Left ventricle myocardium inferior (tissue), 1 donor: ENCODE measurements around the gene ERI3. TPM values are rescaled to one million over a fixed set of nuclear protein-coding genes. Genes with fewer than 3 reads are reported as not detected.

Experiments
- DNase-seq: peaks from one replicate; pipeline ENCODE4 v3.0.0-alpha.2; 2020
- H3K27ac ChIP-seq: fragments of 200-600 bp; replicated peaks from 2 replicates; pipeline ENCODE4 v1.8.0; 2021
- H3K27me3 ChIP-seq: fragments of 200-600 bp; 2 replicates; pipeline ENCODE4 v1.8.0; 2021; ENCODE audit warnings: low read depth
- H3K36me3 ChIP-seq: fragments of 200-600 bp; 2 replicates; pipeline ENCODE4 v1.8.0; 2021
- H3K4me1 ChIP-seq: fragments of 200-600 bp; 2 replicates; pipeline ENCODE4 v1.8.0; 2021
- H3K4me3 ChIP-seq: fragments of 200-600 bp; 2 replicates; pipeline ENCODE4 v1.8.0; 2021; ENCODE audit warnings: mild to moderate bottlenecking, moderate library complexity
- H3K9me3 ChIP-seq: fragments of 200-600 bp; replicated peaks from 2 replicates; pipeline ENCODE4 v1.8.0; 2021
- intact Hi-C: fragments of 100-400 bp; cut with micrococcal nuclease; formaldehyde crosslinking; loops from one replicate; pipeline ENCODE4 v1.11.0; 2022
- total RNA-seq: library from RNA; stranded (reverse); fragmentation: NEBNext Ultra II Directional; extraction: Animal tissue kit (Norgen Biotek cat#: 25700); gene quantifications from one replicate; pipeline ENCODE4 v1.2.1, GENCODE V29; 2021
- TF ChIP-seq, protein P1 (sequence below): fragments of 200-600 bp; IDR thresholded peaks from 2 replicates; pipeline ENCODE4 v1.8.0; 2021; ENCODE audit warnings: antibody characterized with exemption, mild to moderate bottlenecking, borderline replicate concordance
- donor health status: DM: no; HTN: yes; CAD: no; lungs with severe emphysema.

The ERI3 gene
- total RNA-seq, 1 donor from 2014 or later, result 50.4 TPM

DNA sequence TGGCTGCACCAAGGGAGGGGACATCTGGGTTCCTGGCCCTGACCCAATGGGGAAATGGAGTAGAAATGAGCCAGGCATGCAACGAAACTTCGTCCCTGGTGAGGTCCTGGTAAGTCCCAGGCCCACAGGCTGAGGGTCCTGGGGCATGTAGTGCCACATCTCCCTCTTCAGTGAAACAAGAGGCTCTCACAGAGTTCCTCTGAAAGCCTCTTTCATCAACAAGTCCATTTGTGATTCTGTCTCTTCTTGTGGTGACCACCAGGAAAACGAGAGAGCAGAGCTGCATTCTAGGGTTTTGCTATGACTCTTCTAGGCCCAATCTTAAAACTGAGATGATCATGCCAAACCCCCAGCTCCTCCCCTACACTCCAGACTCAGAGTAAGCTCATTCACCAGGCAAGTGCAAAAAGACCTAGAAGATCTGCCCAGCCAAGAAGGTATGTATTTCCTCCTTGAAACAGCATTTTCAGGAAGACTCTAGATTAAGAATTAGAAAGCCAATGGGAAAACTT lies 25.7 kb upstream of the ERI3 start:
- Histone ChIP-seq H3K9me3 (no peaks in the 10 kb centered on the region), H3K4me3 (no peak overlapping the region), H3K27me3 (peaks cover 6% of the 10 kb centered on the region), H3K36me3 (no peaks in the 10 kb centered on the region), H3K4me1 (no peaks in the 10 kb centered on the region), H3K27ac (no peak overlapping the region)
- DNase-seq, result no peak
- TF ChIP-seq, protein P1, sequence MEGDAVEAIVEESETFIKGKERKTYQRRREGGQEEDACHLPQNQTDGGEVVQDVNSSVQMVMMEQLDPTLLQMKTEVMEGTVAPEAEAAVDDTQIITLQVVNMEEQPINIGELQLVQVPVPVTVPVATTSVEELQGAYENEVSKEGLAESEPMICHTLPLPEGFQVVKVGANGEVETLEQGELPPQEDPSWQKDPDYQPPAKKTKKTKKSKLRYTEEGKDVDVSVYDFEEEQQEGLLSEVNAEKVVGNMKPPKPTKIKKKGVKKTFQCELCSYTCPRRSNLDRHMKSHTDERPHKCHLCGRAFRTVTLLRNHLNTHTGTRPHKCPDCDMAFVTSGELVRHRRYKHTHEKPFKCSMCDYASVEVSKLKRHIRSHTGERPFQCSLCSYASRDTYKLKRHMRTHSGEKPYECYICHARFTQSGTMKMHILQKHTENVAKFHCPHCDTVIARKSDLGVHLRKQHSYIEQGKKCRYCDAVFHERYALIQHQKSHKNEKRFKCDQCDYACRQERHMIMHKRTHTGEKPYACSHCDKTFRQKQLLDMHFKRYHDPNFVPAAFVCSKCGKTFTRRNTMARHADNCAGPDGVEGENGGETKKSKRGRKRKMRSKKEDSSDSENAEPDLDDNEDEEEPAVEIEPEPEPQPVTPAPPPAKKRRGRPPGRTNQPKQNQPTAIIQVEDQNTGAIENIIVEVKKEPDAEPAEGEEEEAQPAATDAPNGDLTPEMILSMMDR, result no peak
- intact Hi-C loops, result loop anchor here (5.0 kb wide), 1 partner anchor 212 kb away; no protein-coding TSS in a partner anchor

DNA sequence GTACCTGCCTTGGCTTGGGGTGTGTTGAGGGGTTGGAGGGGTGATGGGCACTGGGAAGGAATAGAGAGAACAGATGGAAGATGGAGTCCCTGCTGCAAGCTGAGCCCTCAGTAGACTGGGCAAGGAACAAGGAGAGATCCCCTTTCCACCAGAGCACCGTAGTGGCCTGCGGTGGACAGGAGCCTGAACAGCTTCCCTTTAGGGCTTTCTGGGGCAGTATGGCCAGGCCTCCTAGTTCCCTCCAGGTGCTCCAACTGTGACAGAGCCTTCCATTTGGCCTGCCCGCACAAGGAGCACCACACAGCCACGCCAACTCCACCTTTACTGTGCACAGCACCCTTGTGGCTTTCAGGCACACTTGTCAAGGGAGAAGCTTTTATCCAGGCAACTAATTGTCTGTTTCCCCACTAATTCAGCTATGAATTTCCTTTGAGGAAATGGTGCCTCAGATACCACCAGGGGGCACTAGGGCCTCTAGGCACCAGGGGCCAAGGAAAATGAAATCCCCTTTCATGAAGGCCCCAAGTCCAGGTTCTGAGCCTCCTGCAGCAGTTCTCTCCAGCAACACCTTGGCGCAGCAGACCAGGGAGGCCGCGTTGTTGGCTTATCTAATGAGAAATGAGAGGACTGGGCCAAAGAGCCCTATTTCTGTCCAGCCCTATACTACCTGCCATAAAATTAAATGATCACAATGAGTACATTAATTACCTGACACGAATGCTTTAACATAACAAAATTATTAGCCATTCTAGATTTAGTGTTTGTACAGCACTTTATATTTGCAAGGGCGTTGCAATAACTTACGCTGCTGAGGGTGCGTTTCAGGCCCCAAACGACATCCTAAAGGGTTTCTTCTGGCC lies 23.1 kb upstream of the ERI3 start:
- intact Hi-C loops, result no loop called here
- DNase-seq, result peak; percentile 18
- TF ChIP-seq, protein P1, result peak; percentile 79
- H3K27ac ChIP-seq, result no peak overlapping the region
- no peaks in the 10 kb centered on the region for H3K9me3 ChIP-seq
- H3K4me3 ChIP-seq, result no peak overlapping the region
- no peaks in the 10 kb centered on the region for H3K4me1 ChIP-seq
- H3K36me3 ChIP-seq, result no peaks in the 10 kb centered on the region
- peaks cover 4% of the 10 kb centered on the region for H3K27me3 ChIP-seq

GRCh38 chr1:44375547-44375946 lies 20.5 kb upstream of the ERI3 start:
- TF ChIP-seq, protein P1, result no peak
- no peak overlapping the region for H3K27ac ChIP-seq
- H3K4me1 ChIP-seq, result no peaks in the 10 kb centered on the region
- DNase-seq, result no peak
- intact Hi-C loops, result no loop called here
- H3K9me3 ChIP-seq, result no peaks in the 10 kb centered on the region
- no peaks in the 10 kb centered on the region for H3K36me3 ChIP-seq
- no peaks in the 10 kb centered on the region for H3K27me3 ChIP-seq
- H3K4me3 ChIP-seq, result no peak overlapping the region

- H3K4me3 ChIP-seq, result no peak overlapping the region
- H3K36me3 ChIP-seq, result no peaks in the 10 kb centered on the region
- H3K4me1 ChIP-seq, result no peaks in the 10 kb centered on the region
- TF ChIP-seq, protein P1, result no peak
- DNase-seq, result no peak
- no peaks in the 10 kb centered on the region for H3K9me3 ChIP-seq
- intact Hi-C loops, result no loop called here
- H3K27me3 ChIP-seq, result no peaks in the 10 kb centered on the region
- no peak overlapping the region for H3K27ac ChIP-seq
Observed at GRCh38 chr1:44371206-44371605, 16.1 kb upstream of the ERI3 start.

DNA sequence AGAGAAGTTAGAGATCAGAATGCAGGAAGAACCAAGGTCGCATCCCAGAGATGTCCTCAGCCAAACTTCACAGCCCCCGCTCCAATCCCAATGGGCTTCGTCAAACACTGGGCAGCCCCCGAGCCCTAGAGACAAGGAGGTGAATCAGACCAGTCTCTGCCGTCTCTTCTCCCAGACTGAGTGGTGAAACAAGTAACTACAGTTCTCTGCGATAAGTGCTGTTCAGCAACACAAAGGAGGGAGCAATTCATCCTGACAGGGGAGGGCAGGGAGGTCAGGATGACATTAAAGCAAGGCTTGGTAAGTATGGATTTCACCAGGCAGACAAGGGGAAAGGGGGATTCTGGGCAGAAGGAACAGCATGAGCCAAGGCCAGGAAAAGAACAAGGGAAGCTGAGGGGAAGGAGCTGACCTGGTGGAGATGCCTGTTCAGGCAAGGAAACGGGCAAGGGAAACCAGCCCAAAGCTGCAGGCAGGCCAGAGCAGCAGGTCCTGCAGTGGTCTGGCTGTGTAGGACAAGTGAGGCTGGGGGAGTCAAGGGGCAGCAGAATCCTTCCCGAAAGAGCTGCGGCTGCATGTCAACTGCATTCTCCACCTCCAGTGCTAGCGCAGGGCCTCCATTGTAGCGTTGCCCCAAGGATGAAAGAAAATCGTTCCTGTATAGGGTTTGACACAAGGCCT lies 13.6 kb upstream of the ERI3 start:
- no peaks in the 10 kb centered on the region for H3K4me1 ChIP-seq
- H3K4me3 ChIP-seq, result no peak overlapping the region
- H3K27me3 ChIP-seq, result no peaks in the 10 kb centered on the region
- intact Hi-C loops, result no loop called here
- DNase-seq, result no peak
- TF ChIP-seq, protein P1, result no peak
- no peaks in the 10 kb centered on the region for H3K36me3 ChIP-seq
- no peaks in the 10 kb centered on the region for H3K9me3 ChIP-seq
- H3K27ac ChIP-seq, result no peak overlapping the region
